HG03457 (cell line): ENCODE measurements around the gene RALGPS1.

Source experiments
- ATAC-seq: cut with Tn5 transposase; IDR thresholded peaks from one replicate; pipeline ENCODE4 v1.9.1; 2021; ENCODE audit warnings: moderate number of reproducible peaks; ENCODE audit not compliant: unreplicated experiment

Gene RALGPS1

DNA sequence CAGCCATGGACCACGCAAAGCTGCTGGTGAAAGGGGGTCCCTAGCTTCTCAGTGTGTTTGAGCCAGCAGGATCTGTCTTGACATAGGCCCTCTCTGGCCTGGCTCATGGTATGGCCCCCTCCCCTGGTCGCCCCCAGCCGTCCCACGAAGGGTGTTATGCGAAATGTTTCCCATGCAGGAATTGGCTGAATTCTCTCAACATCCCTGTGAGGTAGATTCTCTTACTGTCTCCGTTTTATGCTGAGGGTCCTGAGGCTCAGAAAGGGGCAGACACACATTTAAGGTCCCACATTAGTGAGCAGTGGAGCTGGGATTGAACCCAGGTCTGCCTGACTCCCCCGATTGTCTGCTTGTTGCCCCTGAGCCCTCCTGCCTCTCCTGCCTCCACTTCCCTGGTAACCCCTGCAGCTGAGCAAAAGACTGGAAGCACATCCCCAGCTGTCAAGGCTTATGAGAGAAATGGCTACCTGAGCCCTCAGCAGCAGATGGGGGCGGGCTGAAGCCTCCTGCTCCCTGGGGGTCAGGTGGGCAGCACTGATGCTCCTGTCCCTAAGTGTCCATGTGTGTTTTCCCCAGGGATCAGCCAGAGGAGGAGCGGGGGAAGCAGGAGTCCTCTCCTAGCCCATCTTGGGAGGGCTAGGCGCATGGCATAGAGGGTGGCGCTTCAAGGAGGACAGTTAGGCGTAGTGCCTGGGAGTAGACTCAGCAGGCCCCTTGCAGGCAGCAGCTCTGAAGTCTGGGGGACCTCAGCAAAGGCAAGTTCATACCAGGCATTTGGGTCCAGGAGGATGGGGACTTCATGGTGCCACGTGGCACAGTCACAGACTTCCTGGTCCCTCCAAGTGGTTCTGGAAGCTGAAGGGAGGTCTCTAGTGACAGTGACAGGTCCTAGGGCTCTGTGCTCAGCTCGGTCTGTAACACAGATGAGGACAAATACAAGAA is 301.0 kb downstream of the RALGPS1 start:
- no peak for ATAC-seq

DNA sequence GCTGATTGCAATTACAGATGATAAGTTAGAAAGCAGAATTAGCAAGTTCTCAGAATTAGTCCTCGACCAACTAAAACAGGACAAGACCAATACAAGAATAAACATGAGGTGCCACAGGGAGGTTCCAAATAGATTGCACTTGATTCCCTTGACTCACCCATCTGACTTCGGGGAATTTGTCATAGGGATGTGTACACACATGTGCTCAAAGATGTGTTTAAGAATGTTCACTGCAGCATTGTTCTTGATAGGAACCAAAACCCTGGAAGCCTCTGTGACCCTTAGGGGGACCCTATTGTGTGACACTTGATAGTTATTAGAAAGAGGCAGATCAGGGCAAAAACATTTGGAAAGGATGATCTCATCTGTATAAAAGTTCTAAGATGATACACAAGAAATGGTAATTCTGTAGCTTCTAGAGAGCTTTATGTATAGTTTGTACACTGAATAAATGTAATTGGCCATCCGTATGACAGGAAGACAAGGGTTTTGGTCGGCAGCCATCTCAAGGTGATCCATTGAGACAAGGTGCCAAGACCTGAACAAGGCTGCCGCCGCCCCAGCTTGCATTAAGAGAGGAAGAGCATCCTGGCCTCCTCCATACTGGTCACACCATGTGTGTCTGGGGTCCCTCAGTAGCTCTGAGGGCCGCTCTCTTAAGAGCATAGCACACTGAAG is 301.8 kb downstream of the RALGPS1 start:
- no peak for ATAC-seq

DNA sequence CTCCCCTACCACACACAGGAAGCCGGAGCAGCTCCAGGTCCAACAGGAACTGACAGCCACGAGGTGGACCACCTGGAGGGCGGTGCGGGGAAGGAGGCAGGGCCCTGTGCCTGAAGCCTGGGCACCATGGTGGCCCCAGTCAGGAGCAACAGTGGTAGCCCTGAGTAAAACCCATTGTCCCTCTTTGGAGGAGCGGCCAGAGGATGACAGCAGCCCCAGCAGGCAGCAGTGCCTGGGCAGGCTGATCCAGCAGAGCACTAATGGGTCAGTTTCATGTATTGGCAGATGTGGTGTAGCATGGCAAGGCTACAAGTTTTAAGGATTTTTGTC is 302.3 kb downstream of the RALGPS1 start:
- ATAC-seq, result no peak

DNA sequence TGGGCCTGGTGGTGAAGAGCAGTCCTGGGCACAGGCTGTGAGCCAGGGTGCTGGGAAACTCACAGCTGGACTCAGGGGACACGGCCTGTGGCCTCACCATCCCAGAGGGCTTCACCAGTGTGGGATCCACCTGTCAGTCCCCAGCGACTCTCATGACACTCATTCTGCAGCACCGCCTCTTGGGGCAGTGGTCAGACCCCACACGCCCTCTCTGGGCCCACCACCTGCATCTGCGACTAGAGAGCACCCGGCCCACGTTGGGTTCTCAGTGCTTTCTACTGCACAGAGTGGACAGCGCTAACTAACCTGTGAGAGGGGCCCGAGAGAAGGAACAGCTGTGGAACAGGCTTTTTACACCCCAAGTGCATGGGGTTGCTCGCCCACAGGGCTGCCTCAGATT is 304.2 kb downstream of the RALGPS1 start:
- no peak for ATAC-seq

DNA sequence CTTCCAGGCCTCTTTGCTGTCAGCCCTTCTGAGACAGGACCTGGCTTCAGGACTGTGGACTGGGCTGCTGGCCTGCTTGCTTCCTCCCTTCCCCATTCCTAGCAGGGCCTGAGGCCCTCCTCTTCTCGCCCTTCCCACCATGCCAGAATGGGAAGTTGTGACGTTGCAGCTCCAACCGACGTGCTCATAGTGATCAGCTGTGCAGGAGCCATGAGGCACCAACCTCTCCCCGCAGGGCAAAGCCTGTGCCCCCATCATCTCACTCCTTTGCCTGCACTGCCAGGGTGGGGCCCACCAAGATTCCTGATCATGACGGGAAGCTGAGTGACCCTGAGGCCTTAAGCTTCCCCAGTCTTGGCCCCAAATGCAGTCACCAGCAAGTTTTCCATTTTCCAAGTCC is 304.9 kb downstream of the RALGPS1 start:
- ATAC-seq, result no peak

DNA sequence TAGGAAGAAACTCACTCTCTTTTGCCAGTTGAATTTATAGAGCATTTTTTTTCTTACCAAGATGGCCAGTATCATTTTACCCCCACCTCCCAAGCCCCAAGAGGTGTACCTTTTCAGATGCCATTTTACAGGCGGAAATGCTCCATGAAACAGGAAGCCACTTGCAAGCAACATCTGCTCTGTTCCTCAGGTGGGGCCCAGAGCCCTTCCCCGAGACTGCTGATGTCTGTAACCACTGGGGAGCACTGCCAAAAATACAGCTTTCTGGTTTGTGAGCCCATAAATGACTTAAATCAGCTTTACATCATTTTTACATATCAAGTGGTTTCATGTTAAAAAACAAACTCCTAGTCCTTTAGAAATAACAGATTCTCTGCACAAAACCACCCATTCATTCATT is 307.1 kb downstream of the RALGPS1 start:
- ATAC-seq, result no peak

DNA sequence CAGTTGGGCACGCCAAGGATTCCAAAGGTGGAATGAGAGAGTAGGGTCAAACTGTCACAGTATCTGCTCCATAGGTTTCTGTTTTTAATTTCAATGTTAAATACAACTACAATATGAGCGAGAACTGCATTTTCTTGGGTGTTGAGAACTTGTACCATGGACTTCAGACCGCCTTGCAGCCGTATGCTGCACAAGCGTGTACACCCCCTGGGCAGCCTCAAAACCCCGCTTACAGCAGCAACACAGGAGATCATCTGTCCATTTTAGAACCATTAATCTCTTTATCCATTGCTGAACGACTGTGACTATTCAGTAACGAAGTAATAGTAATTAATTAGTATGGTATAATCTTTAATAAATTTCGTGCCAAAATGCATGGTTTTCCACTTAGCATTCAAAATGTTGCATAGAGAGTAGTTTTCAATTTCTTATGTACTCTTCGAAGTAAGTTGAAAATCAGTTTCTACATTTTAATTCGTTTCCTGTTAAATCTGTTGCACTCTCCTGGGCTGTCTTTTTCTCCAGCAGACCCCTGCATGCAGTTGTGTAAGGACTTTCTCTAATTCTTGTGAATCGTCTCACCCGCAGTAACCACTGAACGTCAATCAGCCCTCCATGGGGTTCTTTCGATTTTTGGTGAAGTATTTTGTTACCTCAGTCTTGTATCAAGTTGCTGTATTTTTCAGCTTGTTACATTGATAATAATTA is 308.0 kb downstream of the RALGPS1 start:
- no peak for ATAC-seq

DNA sequence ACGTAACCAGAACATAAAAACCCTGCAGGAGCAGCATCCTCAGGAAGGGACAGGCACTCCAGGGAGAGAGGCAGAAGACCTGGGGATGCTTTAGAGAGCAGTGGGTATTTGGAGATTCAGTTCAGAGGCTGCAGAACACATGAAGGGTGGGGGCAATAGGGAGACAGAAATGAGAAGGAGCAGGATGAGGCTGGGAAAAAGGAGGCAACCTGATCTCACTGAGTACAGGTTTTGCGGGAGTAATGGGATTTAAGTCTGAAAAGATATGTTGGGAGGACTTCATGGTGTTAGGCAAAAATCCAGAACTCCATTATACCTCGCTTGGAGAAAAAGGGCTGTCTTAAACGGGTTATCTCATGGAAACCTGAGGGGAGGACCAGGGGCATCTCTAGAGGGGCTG is 308.7 kb downstream of the RALGPS1 start:
- ATAC-seq, result no peak

DNA sequence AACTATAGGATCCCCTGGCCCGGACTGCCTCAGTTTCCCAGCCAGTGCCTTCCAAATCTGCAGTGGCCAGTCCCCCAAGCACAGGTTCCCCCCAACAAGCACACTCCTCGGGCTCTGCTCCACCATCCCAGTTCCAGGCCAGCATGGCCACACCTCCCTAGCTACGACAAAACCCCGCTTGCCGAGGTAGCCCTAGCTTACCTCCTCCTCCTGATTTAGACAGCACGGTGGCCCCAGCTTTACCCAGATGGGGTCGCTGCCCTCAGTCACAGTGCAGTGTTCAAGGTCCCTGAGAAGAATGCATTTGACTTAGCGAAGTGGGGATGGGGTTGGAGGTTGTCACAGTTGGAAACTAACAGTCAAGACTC is 309.2 kb downstream of the RALGPS1 start:
- ATAC-seq, result no peak

DNA sequence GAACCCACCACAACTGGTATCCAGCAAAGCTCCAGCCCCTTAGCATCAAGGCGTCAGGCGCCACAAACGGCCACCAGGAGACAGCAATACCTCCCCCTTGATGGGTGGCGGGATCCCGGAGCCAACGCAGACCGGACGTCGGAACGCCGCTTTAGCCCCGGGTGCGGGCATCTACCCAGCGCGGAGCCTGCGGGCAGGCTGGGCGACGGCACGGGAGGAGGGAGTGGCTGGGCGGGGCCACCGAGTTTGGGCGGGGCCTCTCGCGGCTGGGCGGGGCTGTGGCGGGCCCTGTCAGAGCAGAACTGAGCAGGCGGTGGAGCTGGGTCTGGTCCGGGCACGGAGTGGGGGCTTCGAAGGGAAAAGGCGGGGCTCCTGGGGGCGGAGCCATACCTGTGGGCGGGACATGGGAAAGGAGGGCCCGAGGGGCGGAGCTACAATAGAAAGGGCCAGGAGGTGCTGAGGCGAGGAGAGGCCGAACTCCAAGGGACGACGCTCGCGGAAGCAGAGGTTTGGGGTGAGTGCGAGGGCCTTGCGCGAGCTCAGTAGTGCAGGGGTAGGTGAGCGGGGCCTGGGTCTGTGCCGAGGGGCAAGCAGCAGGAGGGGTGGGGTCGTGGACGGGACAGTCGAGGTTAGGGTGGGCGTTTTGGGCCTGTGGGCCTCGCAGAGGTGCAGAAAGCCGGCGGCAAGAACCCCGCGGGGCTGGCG is 309.7 kb downstream of the RALGPS1 start:
- ATAC-seq, result peak; percentile 43

DNA sequence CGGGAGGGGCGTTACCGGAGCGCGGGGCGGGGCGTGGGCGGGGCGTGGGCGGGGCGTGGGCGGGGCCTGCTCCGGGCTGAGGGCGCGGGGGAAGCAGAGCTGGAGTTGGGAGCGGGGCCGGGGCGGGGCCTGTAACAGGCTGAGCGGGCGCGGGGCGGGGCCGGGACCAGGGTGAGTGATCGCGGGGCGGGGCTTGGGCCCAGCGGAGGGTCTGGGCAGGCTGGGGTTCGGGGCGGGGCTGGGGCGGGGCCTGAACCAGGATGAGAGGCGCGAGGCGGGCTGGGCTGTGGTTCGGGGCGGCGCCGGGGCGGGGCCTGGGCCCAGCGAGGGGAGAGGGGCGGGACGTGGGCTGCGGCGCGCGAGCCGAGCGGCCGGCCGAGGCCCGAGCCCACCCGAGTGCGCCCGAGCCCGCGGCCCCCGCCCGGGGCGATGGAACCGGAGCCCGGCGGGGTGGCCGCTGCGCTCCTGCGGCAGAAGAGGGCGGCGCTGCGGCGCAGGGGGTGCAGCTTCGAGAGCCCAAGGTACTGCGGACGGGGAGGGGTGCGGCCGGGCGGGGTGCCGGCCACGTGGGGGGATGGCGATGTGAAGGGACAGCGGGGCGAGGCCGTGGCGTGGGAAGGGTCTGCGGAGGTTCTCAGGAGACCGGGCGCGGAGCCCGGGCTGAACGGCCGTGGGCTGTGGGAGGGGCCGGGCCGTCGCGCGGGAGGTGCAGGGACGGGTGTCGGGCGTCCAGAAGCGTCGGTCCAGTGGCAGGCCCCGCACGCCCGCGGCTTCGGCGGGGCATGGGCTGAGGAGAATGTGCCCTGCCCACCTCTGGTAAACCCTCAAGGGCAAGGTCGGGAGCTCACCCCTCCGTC is 310.5 kb downstream of the RALGPS1 start:
- peak; percentile 27 for ATAC-seq

DNA sequence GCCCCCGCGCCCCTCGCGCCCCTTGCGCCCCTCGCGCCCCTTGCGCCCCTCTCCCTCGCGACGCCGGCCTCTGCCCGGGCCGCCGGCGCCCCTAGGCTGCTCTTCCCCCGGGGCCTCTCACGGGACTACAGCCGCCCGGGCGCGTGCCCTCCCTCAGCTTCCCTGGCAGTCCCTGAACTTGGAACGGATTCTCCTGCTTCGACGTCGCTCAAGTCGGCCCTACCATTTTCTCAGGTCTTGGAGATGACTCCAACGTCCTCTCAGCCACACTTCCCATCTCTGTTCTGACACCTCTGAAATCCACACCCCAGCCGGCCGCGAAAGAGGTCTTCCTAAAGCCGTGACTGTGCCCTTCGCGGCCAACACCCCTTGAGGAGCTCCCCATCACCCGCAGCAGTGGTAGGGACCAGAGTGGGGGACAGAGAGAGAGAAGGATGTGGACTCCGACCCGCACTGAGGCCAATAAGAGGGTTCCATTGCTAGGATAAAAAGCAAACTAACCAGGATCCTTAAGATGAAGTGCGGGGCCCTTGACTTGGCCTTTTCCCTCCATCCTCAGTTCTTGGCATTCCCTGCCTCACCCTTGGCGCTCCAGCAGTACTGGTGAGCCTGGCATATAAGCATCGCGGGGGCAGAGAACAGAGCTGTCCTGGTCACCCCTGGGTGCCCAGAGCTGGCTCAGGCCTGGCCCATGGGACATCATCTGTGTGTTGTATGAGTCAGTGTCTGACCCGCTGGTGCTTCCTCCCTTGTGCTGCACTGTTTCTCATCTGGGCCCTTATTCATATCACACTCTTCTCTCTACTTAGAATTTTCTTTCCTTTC is 311.4 kb downstream of the RALGPS1 start:
- ATAC-seq, result no peak

DNA sequence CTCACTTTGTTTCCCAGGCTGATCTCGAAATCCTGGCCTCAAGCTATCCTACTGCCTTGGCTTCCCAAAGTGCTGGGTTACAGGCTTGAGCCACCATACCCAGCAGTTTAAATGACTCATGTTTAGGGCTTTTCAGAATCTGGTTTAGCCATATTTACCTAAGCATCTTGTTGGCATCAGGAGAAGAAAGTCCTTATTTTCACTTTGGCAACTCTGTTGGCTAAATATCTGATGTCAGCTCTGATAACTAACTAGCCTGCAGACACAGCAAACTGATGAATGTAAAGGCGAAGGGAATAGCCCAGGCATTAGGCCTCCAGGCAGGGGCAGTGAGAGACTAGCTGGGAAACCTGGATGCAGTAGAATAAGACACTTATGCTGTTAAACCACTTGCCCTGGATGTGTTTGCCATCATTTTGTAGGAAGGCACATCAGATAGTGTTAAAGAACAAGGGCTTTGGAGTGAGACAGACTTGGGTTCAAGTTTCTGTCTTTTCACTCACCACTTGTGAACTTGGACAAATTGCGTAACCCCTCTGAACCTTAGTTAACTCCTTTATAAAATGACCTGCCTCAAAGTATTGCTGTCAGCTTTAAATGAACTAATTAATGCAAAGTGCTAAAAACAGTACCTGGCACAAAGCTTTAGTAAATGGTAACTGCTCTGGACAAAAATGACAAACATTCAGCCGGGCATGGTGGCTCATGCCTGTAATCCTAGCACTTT is 315.3 kb downstream of the RALGPS1 start:
- ATAC-seq, result no peak

DNA sequence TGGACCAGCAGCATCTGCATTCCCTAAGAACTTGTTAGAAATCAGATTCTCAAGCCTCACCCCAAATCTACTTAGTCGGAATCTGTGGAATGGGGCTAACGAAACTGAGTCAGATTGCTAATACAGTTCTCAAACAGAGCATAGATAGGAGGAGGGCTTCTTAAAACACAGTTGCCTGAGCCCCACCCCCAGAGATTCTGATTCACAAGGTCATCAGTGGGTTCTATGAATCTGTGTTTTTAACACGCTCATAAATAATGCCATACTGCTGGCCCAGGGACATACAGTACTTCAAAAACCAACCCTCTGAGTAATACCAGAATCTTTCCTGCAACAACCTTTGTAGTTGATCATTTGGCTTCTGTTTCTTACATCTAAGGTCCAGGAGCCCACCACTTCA is 317.1 kb downstream of the RALGPS1 start:
- ATAC-seq, result no peak

DNA sequence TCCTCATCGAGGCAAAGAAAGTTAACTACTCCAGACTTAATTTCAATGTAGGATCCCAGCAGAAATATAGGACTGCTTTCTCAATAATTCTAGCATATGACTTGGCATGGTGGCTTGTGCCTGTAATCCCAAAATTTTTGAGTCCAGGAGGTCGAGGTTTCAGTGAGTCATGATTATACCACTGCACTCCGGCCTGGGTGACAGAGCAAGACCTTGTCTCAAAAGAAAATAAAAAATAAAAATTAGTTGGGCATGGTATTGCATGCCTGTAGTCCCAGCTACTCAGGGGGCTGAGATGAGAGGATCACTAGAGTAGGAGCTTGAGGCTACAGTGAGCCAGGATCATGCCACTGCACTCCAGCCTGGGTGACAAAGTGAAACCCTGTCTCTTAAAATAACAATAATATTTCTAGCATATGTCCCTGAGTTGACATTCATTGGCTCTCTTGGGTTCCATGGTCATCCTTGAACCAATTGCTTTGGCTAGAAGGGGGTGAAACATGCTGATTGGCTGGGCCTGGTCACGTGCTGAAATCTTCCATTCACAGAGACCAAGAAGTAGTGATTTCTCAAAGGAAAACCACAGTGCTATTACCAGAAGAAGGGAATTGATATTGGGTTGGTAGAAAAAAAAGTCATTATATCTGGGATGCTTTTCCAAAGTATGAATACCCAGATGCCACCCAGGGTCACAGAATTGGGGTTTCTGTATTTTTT is 318.4 kb downstream of the RALGPS1 start:
- no peak for ATAC-seq

DNA sequence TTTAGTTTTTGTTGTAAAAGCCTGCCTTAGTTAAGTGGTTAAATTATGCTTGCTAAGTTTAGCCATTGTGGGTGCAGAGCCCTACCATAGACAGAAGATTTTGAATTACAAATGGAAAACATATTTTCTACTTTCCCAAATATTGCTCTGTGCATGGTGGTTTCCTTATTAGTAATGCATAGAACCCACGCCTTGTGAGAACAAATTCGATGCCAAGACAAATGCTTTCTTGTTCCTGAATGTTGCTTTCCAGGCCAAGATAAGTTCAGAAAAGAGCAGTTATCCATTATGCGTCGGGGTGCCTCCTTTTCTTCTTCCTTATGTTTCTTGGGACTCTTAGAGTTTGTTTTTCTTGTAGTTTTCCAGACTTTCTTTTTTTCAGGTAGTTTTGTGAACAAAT is 319.0 kb downstream of the RALGPS1 start:
- no peak for ATAC-seq

DNA sequence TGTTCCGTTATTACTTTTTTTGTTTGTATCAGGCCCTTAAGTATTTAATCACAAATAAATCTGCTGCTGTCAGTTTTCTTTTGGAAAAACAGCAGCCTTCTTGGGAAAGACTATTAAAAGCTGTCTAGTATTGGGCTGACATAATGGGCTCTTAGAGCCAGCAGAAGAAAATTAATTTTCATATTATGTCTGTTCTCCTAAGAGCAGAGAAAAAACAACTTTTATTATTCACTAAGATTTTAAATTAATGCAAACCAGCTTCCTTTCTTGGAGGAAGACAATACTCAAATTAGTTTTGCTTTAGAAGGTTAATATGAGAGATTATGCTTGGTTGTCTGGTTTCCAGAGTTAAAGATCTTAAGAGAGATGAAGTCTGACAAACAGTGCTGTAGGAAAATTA is 319.4 kb downstream of the RALGPS1 start:
- no peak for ATAC-seq

DNA sequence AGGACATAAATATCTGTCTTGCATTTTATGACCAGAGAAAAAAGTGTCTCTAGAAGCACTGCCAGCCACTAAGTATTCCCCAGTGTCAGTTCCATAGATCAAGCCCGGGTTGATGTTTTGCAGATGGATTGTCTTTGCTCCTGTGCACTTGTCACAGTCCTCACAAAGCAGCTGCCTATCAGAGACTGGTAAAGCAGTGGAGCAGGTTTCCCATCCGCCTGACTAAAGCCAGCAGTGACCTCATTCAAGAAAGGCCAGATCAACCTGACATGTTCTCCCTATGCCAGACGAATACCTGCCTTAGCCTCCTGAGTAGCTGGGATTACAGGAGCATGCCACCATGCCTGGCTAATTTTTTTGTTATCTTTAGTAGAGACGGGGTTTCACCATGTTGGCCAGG is 323.2 kb downstream of the RALGPS1 start:
- ATAC-seq, result no peak
